A549 (cell line): ENCODE results near the gene ADAM20. TPM values are rescaled to one million over a fixed set of nuclear protein-coding genes. Genes with fewer than 3 reads are reported as not detected.

Source experiments
- ATAC-seq, 2 experiments: fragments of 200-7000 bp in 1 of 2; fragments of >200 bp in 1 of 2; cut with Nextera tagmentation in 1 of 2; cut with Tn5 transposase in 1 of 2; 3 replicates each; pipeline versions ENCODE4 v1.8.0 to v1.9.1; 2018 to 2020; ENCODE audit warnings: mild to moderate bottlenecking in 1 of 2, moderate library complexity in 1 of 2
- CTCF ChIA-PET: fragments of 300-600 bp; sonication (Branson Sonifier 250); formaldehyde crosslinking; extraction: SDS; loops from one replicate; lab custom pipeline; 2021; ENCODE audit warnings: antibody characterized with exemption, inconsistent platforms; lab: Yijun Ruan, JAX
- POLR2A ChIA-PET: fragments of 350-600 bp; formaldehyde crosslinking; extraction: SDS; loops from one replicate; lab custom pipeline; 2021; ENCODE audit warnings: antibody characterized with exemption, inconsistent platforms; lab: Yijun Ruan, JAX
- DNase-seq, 2 experiments: peaks; one replicate each; pipeline versions ENCODE4 v3.0.0 to v3.0.0-alpha.2; 2011 to 2016; ENCODE audit warnings: low read depth in 1 of 2, low spot score in 1 of 2
- FAIRE-seq: peaks from 2 replicates; lab custom pipeline; 2011; peaks lifted over from hg19 to GRCh38; lab: Jason Lieb, UNC
- H3K27ac ChIP-seq, 2 experiments: fragments of >200 bp; sonication (Bioruptor Twin); formaldehyde crosslinking; 3 replicates each; pipeline ENCODE4 v1.5.1; 2016 to 2017
- H3K4me1 ChIP-seq: fragments of >200 bp; sonication (Bioruptor Twin); formaldehyde crosslinking; 3 replicates; pipeline ENCODE4 v1.6.1; 2016
- H3K4me2 ChIP-seq: fragments of >200 bp; sonication (Bioruptor Twin); formaldehyde crosslinking; 3 replicates; pipeline ENCODE4 v1.6.1; 2016
- H3K4me3 ChIP-seq: fragments of >200 bp; sonication (Bioruptor Twin); formaldehyde crosslinking; 3 replicates; pipeline ENCODE4 v1.5.1; 2016
- H3K9me3 ChIP-seq: fragments of >200 bp; sonication (Bioruptor Twin); formaldehyde crosslinking; 3 replicates; pipeline ENCODE4 v1.6.1; 2016
- ATOH8 ChIP-seq: fragments of 250-450 bp; sonication (Bioruptor Pico); IDR thresholded peaks from 2 replicates; pipeline ENCODE4 v1.5.0; 2020; ENCODE audit warnings: low read depth, mild to moderate bottlenecking, moderate library complexity
- BCL3 ChIP-seq: fragments of >200 bp; sonication (Bioruptor Twin); formaldehyde crosslinking; IDR thresholded peaks from 3 replicates; pipeline ENCODE4 v1.6.1; 2016
- CHD2 ChIP-seq: fragments of 150-350 bp; IDR thresholded peaks from 2 replicates; pipeline ENCODE4 v1.6.1; 2014; ENCODE audit warnings: low read length; ENCODE audit not compliant: partially characterized antibody
- E2F6 ChIP-seq: IDR thresholded peaks from 2 replicates; pipeline ENCODE4 v1.6.1; 2012; ENCODE audit warnings: low read depth, borderline replicate concordance
- EP300 ChIP-seq, 2 experiments: fragments of >200 bp; sonication (Bioruptor Twin); formaldehyde crosslinking; IDR thresholded peaks; 2 replicates in 1 of 2; 3 replicates in 1 of 2; pipeline ENCODE4 v1.6.1; 2016 to 2017
- FOSB ChIP-seq: fragments of 250-450 bp; sonication (Bioruptor Pico); IDR thresholded peaks from 2 replicates; pipeline ENCODE4 v1.5.0; 2020; ENCODE audit warnings: mild to moderate bottlenecking, moderate library complexity
- HDAC2 ChIP-seq: fragments of 200-600 bp; sonication (generic); IDR thresholded peaks from 2 replicates; pipeline ENCODE4 v1.6.1; 2016
- HES2 ChIP-seq: fragments of >200 bp; sonication (Bioruptor Twin); formaldehyde crosslinking; IDR thresholded peaks from 2 replicates; pipeline ENCODE4 v1.6.1; 2016
- HOXA7 ChIP-seq: fragments of 250-450 bp; sonication (Bioruptor Pico); IDR thresholded peaks from 2 replicates; pipeline ENCODE4 v1.5.0; 2020; ENCODE audit warnings: mild to moderate bottlenecking, moderate library complexity
- JUNB ChIP-seq: fragments of >200 bp; sonication (Bioruptor Twin); formaldehyde crosslinking; IDR thresholded peaks from 2 replicates; pipeline ENCODE4 v1.6.1; 2016
- KDM1A ChIP-seq: fragments of 200-600 bp; sonication (generic); IDR thresholded peaks from 2 replicates; pipeline ENCODE4 v1.6.1; 2016; ENCODE audit warnings: low read depth, mild to moderate bottlenecking
- KDM5A ChIP-seq: fragments of 200-600 bp; sonication (generic); IDR thresholded peaks from 2 replicates; pipeline ENCODE4 v1.6.1; 2016; ENCODE audit warnings: antibody characterized with exemption, mild to moderate bottlenecking
- MAX ChIP-seq: IDR thresholded peaks from 2 replicates; pipeline ENCODE4 v1.6.1; 2012
- NPAS2 ChIP-seq: fragments of 250-450 bp; sonication (Bioruptor Pico); IDR thresholded peaks from 2 replicates; pipeline ENCODE4 v1.8.0; 2022; ENCODE audit warnings: mild to moderate bottlenecking, moderate library complexity, borderline replicate concordance
- POLR2AphosphoS2 ChIP-seq: conservative IDR thresholded peaks from 2 replicates; pipeline ENCODE4 v1.6.1; 2012; ENCODE audit warnings: low read length, improper control_type of control experiment, inconsistent platforms
- RAD21 ChIP-seq, 2 experiments: fragments of >200 bp in 1 of 2; sonication (Bioruptor Twin) in 1 of 2; formaldehyde crosslinking in 1 of 2; IDR thresholded peaks in 1 of 2; conservative IDR thresholded peaks in 1 of 2; 2 replicates in 1 of 2; 3 replicates in 1 of 2; pipeline ENCODE4 v1.6.1; 2012 to 2018; ENCODE audit warnings: inconsistent platforms in 1 of 2
- RNF2 ChIP-seq: fragments of 200-600 bp; sonication (generic); IDR thresholded peaks from 2 replicates; pipeline ENCODE4 v1.6.1; 2016; ENCODE audit warnings: low read depth, mild to moderate bottlenecking, antibody characterized with exemption, moderate library complexity, borderline replicate concordance
- SREBF2 ChIP-seq: fragments of 450-650 bp; IDR thresholded peaks from 2 replicates; pipeline ENCODE4 v1.6.1; 2014; ENCODE audit warnings: mild to moderate bottlenecking, moderate library complexity
- ZFP36 ChIP-seq: fragments of 450-650 bp; IDR thresholded peaks from 2 replicates; pipeline ENCODE4 v1.6.1; 2014; ENCODE audit warnings: borderline replicate concordance; ENCODE audit not compliant: partially characterized antibody
- WGBS: methylation state at CpG from one replicate; pipeline ENCODE4 v1.1.6; 2017; ENCODE audit errors: missing lambda C conversion rate; 5-methylcytosine and 5-hydroxymethylcytosine counted together
- polyA plus RNA-seq, 4 experiments: library from polyadenylated mRNA; depleted of rRNA in 3 of 4; stranded (reverse); fragments of >200 nt; fragmentation: RNase III in 1 of 4; extraction: RNeasy Plus Mini Kit Qiagen cat#74134 plus additional on column Dnase treatment in 1 of 4; gene quantifications; 2 replicates in 3 of 4; 3 replicates in 1 of 4; pipeline ENCODE4 v1.2.3, GENCODE V29; 2011 to 2017
- small RNA-seq, 6 experiments: library from RNA; depleted of rRNA; stranded (forward); fragments of <200 nt; gene quantifications; one replicate each; pipeline ENCODE3, GENCODE V24; 2012

Gene ADAM20
- polyA plus RNA-seq, 2 of the 4 experiments (the other 2 are of a cell fraction), result 0.09 TPM; not detected in 1

GRCh38 chr14:70473825-70474224 is 61.0 kb downstream of the ADAM20 start:
- POLR2A ChIA-PET, result no interaction called here
- 5% methylated on average over 2 of the region's 2 CpGs for WGBS

More at GRCh38 chr14:70473825-70474224, 61.0 kb downstream of the ADAM20 start:
- CTCF ChIA-PET, result no interaction called here
- ATAC-seq (no peak), DNase-seq (no peak), FAIRE-seq (no peak)
- no peak overlapping the region for H3K4me2 ChIP-seq
- no peaks in the 10 kb centered on the region for H3K4me1 ChIP-seq
- no peaks in the 10 kb centered on the region; the same call in 2 of the 3 replicates for H3K9me3 ChIP-seq
- H3K4me3 ChIP-seq, result no peak overlapping the region
- TF ChIP-seq EP300 (IDR thresholded peaks at IDR 0.05) (no peak), RAD21 (conservative IDR thresholded peaks at IDR 0.05 in 1 of 2, IDR thresholded peaks at IDR 0.05 in 1 of 2) (no peak), CHD2 (no peak), KDM5A (no peak), HDAC2 (no peak), E2F6 (no peak), JUNB (no peak), NPAS2 (no peak), POLR2AphosphoS2 (no peak), ZFP36 (no peak), HOXA7 (CRISPR knock-in tag) (no peak), KDM1A (no peak), ATOH8 (CRISPR knock-in tag) (no peak), SREBF2 (no peak), FOSB (CRISPR knock-in tag) (no peak), HES2 (no peak), MAX (no peak), BCL3 (no peak), RNF2 (no peak)
- H3K27ac ChIP-seq, result no peak overlapping the region

Small RNA genes within 50 kb of the gene (small RNA-seq; reads per million reads assigned to genes)
- 0 reads per million in 6 experiments for gene RNU6-659P

Other genes starting within 250 kb of the ADAM20 start
- gene COX16, start 175.3 kb downstream of the ADAM20 start, polyA plus RNA-seq (2011; rRNA removed), result 41.8 and 59.1 TPM in 2 replicates
- 70.7 to 75.4 TPM (median 71.6 TPM) in 3 replicates for gene COX16, start 175.3 kb downstream of the ADAM20 start, polyA plus RNA-seq (2017; fragmentation: RNase III; extraction: RNeasy Plus Mini Kit Qiagen cat#74134 plus additional on column Dnase treatment)
- gene SYNJ2BP, start 117.9 kb downstream of the ADAM20 start, polyA plus RNA-seq (2011; rRNA removed), result 30.0 and 31.9 TPM in 2 replicates
- gene SYNJ2BP, start 117.9 kb downstream of the ADAM20 start, polyA plus RNA-seq (2017; fragmentation: RNase III; extraction: RNeasy Plus Mini Kit Qiagen cat#74134 plus additional on column Dnase treatment), result 13.0 to 14.8 TPM (median 14.0 TPM) in 3 replicates
- gene ADAM21, start 82.8 kb downstream of the ADAM20 start, polyA plus RNA-seq (2011; rRNA removed), result 0.12 and 0.20 TPM in 2 replicates
- gene ADAM21, start 82.8 kb downstream of the ADAM20 start, polyA plus RNA-seq (2017; fragmentation: RNase III; extraction: RNeasy Plus Mini Kit Qiagen cat#74134 plus additional on column Dnase treatment), result 0.04 to 0.05 TPM (median 0.04 TPM) in 3 replicates
- 74.6 and 85.5 TPM in 2 replicates for gene MED6, start 65.7 kb upstream of the ADAM20 start, polyA plus RNA-seq (2011; rRNA removed)
- 45.1 to 53.7 TPM (median 47.5 TPM) in 3 replicates for gene MED6, start 65.7 kb upstream of the ADAM20 start, polyA plus RNA-seq (2017; fragmentation: RNase III; extraction: RNeasy Plus Mini Kit Qiagen cat#74134 plus additional on column Dnase treatment)
- 2.0 TPM in 2 replicates for gene TTC9, start 106.9 kb upstream of the ADAM20 start, polyA plus RNA-seq (2011; rRNA removed)
- gene TTC9, start 106.9 kb upstream of the ADAM20 start, polyA plus RNA-seq (2017; fragmentation: RNase III; extraction: RNeasy Plus Mini Kit Qiagen cat#74134 plus additional on column Dnase treatment), result 1.3 to 1.7 TPM (median 1.3 TPM) in 3 replicates